Activated CD8-positive, alpha-beta memory T cell treated with anti-CD3 and anti-CD28 coated beads, Interleukin-2, amount 50 U/mL, for 24 hours (primary cell): ENCODE data around the gene SSBP4.

Source experiments
- DNase-seq: peaks from one replicate; pipeline ENCODE4 v3.0.0-alpha.2; 2020; ENCODE audit errors: extremely low read depth

Gene SSBP4

GRCh38 chr19:18468517-18468916 is 49.3 kb downstream of the SSBP4 start:
- DNase-seq, result no peak

- no peak for DNase-seq
Observed at GRCh38 chr19:18469069-18469846, 50.1 kb downstream of the SSBP4 start.

- no peak for DNase-seq
Observed at GRCh38 chr19:18470787-18471186, 51.6 kb downstream of the SSBP4 start.

GRCh38 chr19:18473003-18473705 is 54.0 kb downstream of the SSBP4 start:
- DNase-seq, result no peak

GRCh38 chr19:18473706-18474087 is 54.5 kb downstream of the SSBP4 start:
- no peak for DNase-seq

GRCh38 chr19:18474366-18474887 is 55.2 kb downstream of the SSBP4 start:
- no peak for DNase-seq

- DNase-seq, result no peak
Observed at GRCh38 chr19:18475004-18475453, 55.8 kb downstream of the SSBP4 start.

- no peak for DNase-seq
Observed at GRCh38 chr19:18475762-18476331, 56.6 kb downstream of the SSBP4 start.

GRCh38 chr19:18476507-18477041 is 57.4 kb downstream of the SSBP4 start:
- no peak for DNase-seq

- no peak for DNase-seq
Observed at GRCh38 chr19:18477042-18477779, 58.0 kb downstream of the SSBP4 start.

- no peak for DNase-seq
Observed at GRCh38 chr19:18477974-18478373, 58.8 kb downstream of the SSBP4 start.

DNA sequence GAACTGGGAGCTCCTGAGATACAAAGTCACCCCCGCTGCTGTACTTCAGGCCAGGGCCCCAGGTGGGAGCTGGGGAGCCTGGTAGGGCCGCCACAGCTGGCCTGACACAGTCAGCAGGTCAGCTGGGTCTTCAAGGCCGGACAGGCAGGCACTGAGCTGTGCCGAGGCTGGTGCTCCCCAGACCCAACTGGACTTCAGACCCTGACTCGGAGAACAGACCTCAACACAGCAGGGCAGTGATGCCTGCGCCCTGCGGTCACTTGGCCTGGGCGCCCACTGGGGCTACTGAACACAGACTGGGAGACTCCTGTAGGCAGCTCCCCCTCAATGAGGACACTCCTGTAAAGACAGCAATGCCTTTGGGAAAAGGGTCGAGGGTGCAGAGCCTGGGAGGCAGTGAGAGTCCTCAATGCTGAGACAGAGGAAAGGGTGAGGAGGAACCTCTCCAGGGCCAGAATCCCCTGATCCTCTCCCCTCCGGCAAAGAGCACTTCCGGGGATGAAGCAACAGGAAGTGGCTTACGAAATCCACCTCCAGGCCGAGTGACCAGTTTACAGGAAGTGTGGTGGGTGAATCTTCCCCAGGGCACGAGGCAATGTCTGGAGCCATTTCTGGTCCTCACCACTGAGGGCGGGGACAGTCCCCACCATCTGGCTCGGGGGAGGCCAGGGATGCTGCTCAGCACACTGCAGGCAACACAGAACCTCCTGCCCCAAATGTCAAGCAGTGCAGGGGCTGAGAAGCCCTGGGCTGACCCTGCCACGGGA is 59.5 kb downstream of the SSBP4 start:
- DNase-seq, result peak; percentile 44

GRCh38 chr19:18480006-18480691 is 61.0 kb downstream of the SSBP4 start:
- no peak for DNase-seq

DNA sequence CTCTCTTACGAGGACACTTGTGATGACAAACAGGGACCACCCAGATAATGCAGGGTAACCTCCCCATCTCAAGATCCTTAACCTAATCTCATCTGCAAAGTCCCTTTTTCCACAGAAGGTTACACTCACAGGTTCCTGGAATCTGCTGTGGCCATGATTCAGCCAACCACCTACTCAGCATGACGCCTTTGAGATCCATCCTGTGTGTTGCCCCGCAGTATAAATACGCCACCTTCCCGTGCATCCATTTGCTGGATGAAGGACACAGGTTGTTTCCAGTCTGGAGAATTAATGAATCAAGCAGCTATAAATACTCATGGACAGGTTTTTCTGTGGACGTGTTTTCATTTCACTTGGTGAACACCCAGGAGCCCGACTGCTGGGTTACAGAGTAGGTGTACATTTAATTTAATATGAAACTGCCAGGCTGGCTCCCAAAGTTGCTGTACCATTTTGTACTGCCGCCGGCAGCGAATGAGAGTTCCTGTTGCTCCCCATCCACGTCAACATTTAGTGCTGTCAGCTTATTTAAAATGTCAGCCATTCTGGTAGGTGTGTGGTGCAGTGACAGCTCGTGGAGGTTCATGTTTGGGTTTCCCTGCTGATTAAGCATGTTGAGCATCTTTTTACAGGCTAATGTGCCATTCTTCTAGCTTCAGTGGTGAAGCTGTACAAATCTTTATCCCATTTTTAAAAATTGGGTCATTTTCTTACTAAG is 62.5 kb downstream of the SSBP4 start:
- DNase-seq, result no peak

- DNase-seq, result no peak
Observed at GRCh38 chr19:18483119-18483890, 64.1 kb downstream of the SSBP4 start.
